IMR-90 (cell line): ENCODE results near the gene GYPE. TPM values are rescaled to one million over a fixed set of nuclear protein-coding genes. Genes with fewer than 3 reads are reported as not detected.
"Not testable (repeated sequence)": the region's sequence is repeated elsewhere in the genome, so short reads cannot be mapped to it uniquely, and the experiment has no call there.

Experiments
- ATAC-seq: fragments of 200-7000 bp; cut with Tn5 transposase; 2 replicates; pipeline ENCODE4 v1.9.1; 2020; ENCODE audit warnings: low read depth, mild to moderate bottlenecking, moderate library complexity
- BruUV-seq: library from RNA; stranded (reverse); fragments of 400-500 nt; replicated peaks from 2 replicates; lab custom pipeline; 2021; lab: Mats Ljungman, UMichigan
- CTCF ChIA-PET: fragments of 300-600 bp; formaldehyde crosslinking; extraction: SDS; loops from one replicate; lab custom pipeline; 2021; ENCODE audit warnings: antibody characterized with exemption; lab: Yijun Ruan, JAX
- POLR2A ChIA-PET: fragments of 300-600 bp; sonication (Branson Sonifier 250); formaldehyde crosslinking; loops from one replicate; lab custom pipeline; 2022; ENCODE audit warnings: antibody characterized with exemption; ENCODE audit not compliant: unreplicated experiment; lab: Charles Lee
- DNase-seq: peaks from one replicate; pipeline ENCODE4 v3.0.0; 2013
- H2AFZ ChIP-seq: replicated peaks from 2 replicates; pipeline ENCODE3; 2013; ENCODE audit warnings: low read length, mild to moderate bottlenecking; ENCODE audit not compliant: poor library complexity
- H2AK5ac ChIP-seq: 2 replicates; pipeline ENCODE4 v1.6.1; 2013; ENCODE audit warnings: low read depth, low read length, inconsistent platforms
- H2AK9ac ChIP-seq: replicated peaks from 2 replicates; pipeline ENCODE3; 2013; ENCODE audit warnings: mild to moderate bottlenecking, low read depth, low read length, moderate library complexity; ENCODE audit not compliant: poor library complexity
- H2BK120ac ChIP-seq: 2 replicates; pipeline ENCODE4 v1.6.1; 2013; ENCODE audit warnings: low read depth, low read length, inconsistent platforms
- H2BK15ac ChIP-seq: 3 replicates; pipeline ENCODE4 v1.6.1; 2013; ENCODE audit warnings: low read depth, low read length, inconsistent platforms
- H2BK20ac ChIP-seq: 2 replicates; pipeline ENCODE4 v1.6.1; 2013; ENCODE audit warnings: low read depth, mild to moderate bottlenecking, inconsistent platforms, low read length, moderate library complexity
- H2BK5ac ChIP-seq: 2 replicates; pipeline ENCODE4 v1.6.1; 2013; ENCODE audit warnings: mild to moderate bottlenecking, low read depth, low read length, inconsistent platforms; ENCODE audit not compliant: poor library complexity, severe bottlenecking
- H3K14ac ChIP-seq: replicated peaks from 2 replicates; pipeline ENCODE4 v1.6.1; 2013; ENCODE audit warnings: low read depth, low read length, inconsistent platforms
- H3K18ac ChIP-seq: 2 replicates; pipeline ENCODE4 v1.6.1; 2013; ENCODE audit warnings: low read depth, low read length, control low read depth
- H3K23ac ChIP-seq: 2 replicates; pipeline ENCODE4 v1.6.1; 2013; ENCODE audit warnings: low read depth, low read length, inconsistent platforms
- H3K27ac ChIP-seq: 2 replicates; pipeline ENCODE4 v1.5.1; 2013; ENCODE audit warnings: mild to moderate bottlenecking, control low read depth, low read length; ENCODE audit not compliant: insufficient read depth
- H3K27me3 ChIP-seq: 2 replicates; pipeline ENCODE4 v1.6.1; 2013; ENCODE audit warnings: low read length; ENCODE audit not compliant: control insufficient read depth, insufficient read depth
- H3K36me3 ChIP-seq: 2 replicates; pipeline ENCODE4 v1.6.1; 2013; ENCODE audit warnings: low read length, mixed read lengths; ENCODE audit not compliant: control insufficient read depth, insufficient read depth
- H3K4ac ChIP-seq: 2 replicates; pipeline ENCODE4 v1.6.1; 2013; ENCODE audit warnings: low read depth, low read length, inconsistent platforms
- H3K4me1 ChIP-seq: 2 replicates; pipeline ENCODE4 v1.6.1; 2013; ENCODE audit warnings: low read length, mixed read lengths; ENCODE audit not compliant: control insufficient read depth, insufficient read depth
- H3K4me2 ChIP-seq: 2 replicates; pipeline ENCODE4 v1.6.1; 2013; ENCODE audit warnings: low read depth, mild to moderate bottlenecking, control low read depth, low read length, moderate library complexity
- H3K4me3 ChIP-seq: 2 replicates; pipeline ENCODE4 v1.5.1; 2013; ENCODE audit warnings: low read depth, mild to moderate bottlenecking, control low read depth, low read length, moderate library complexity; ENCODE audit not compliant: insufficient read depth
- H3K56ac ChIP-seq: 2 replicates; pipeline ENCODE4 v1.6.1; 2013; ENCODE audit warnings: low read length, inconsistent platforms; ENCODE audit not compliant: insufficient read depth; ENCODE audit errors: extremely low read depth
- H3K79me1 ChIP-seq, 2 experiments: 2 replicates each; pipeline ENCODE4 v1.6.1; 2013; ENCODE audit warnings: low read length in 2 of 2, inconsistent platforms in 1 of 2, low read depth in 1 of 2
- H3K9ac ChIP-seq: 2 replicates; pipeline ENCODE4 v1.6.1; 2013; ENCODE audit warnings: low read depth, low read length, control low read depth
- H3K9me1 ChIP-seq: 2 replicates; pipeline ENCODE4 v1.6.1; 2013; ENCODE audit warnings: low read length, inconsistent platforms; ENCODE audit not compliant: insufficient read depth
- H3K9me3 ChIP-seq: 2 replicates; pipeline ENCODE4 v1.6.1; 2013; ENCODE audit warnings: low read length; ENCODE audit not compliant: control insufficient read depth, insufficient read depth
- H4K20me1 ChIP-seq: 2 replicates; pipeline ENCODE4 v1.6.1; 2013; ENCODE audit warnings: low read length, inconsistent platforms; ENCODE audit not compliant: insufficient read depth
- H4K5ac ChIP-seq: 2 replicates; pipeline ENCODE4 v1.6.1; 2013; ENCODE audit warnings: mild to moderate bottlenecking, low read depth, low read length, control low read depth
- H4K8ac ChIP-seq, 2 experiments: 2 replicates each; pipeline ENCODE4 v1.6.1; 2013; ENCODE audit warnings: low read depth in 2 of 2, low read length in 2 of 2, control low read depth in 1 of 2, inconsistent platforms in 1 of 2
- H4K91ac ChIP-seq: 2 replicates; pipeline ENCODE4 v1.6.1; 2013; ENCODE audit warnings: low read depth, low read length, inconsistent platforms; ENCODE audit not compliant: insufficient read depth
- WGBS, 2 experiments: methylation state at CpG; one replicate each; pipeline versions ENCODE4 v1.1.5 to v1.1.7; 2013; ENCODE audit warnings: missing lambda C conversion rate in 2 of 2; ENCODE audit not compliant: insufficient read length in 1 of 2; ENCODE audit errors: extremely low coverage in 2 of 2; 5-methylcytosine and 5-hydroxymethylcytosine counted together
- dilution Hi-C: fragments of 300-500 bp; cut with HindIII; formaldehyde crosslinking; loops from one replicate; pipeline ENCODE4 v1.14.3; 2018; ENCODE audit warnings: low sequenced_read_pairs; ENCODE audit not compliant: unreplicated experiment
- in situ Hi-C: fragments of 300-500 bp; cut with MboI; formaldehyde crosslinking; loops from 3 replicates; pipeline ENCODE4 v1.14.3; 2019; ENCODE audit warnings: low sequenced_read_pairs, inconsistent platforms, mixed read lengths
- intact Hi-C: fragments of 100-400 bp; cut with micrococcal nuclease; formaldehyde crosslinking; loops from 2 replicates; pipeline ENCODE4 v1.10.0; 2022
- polyA plus RNA-seq, 3 experiments: library from polyadenylated mRNA; depleted of rRNA; stranded (reverse); fragments of >200 nt; gene quantifications; 2 replicates each; pipeline ENCODE4 v1.2.3, GENCODE V29; 2012; ENCODE audit warnings: low replicate concordance in 1 of 3
- total RNA-seq: library from RNA; depleted of rRNA; stranded (reverse); fragments of >200 nt; gene quantifications from 2 replicates; pipeline ENCODE4 v1.2.3, GENCODE V29; 2012

Gene GYPE
- total and polyA plus RNA-seq, 2 of the 4 experiments (the other 2 are of a cell fraction) = 0.36 to 0.54 TPM

GRCh38 chr4:143856017-143856557 is 49.3 kb downstream of the GYPE start:
- in situ Hi-C loops, H2BK120ac ChIP-seq, H3K23ac ChIP-seq, H4K8ac ChIP-seq, H3K56ac ChIP-seq, ATAC-seq, BruUV-seq, H2BK5ac ChIP-seq, H3K79me1 ChIP-seq, DNase-seq, H4K20me1 ChIP-seq, H4K5ac ChIP-seq, H3K9ac ChIP-seq, dilution Hi-C loops, H3K4me2 ChIP-seq, H3K27ac ChIP-seq, H2AFZ ChIP-seq, H3K27me3 ChIP-seq, H3K4ac ChIP-seq, H2BK20ac ChIP-seq, H3K36me3 ChIP-seq, H3K4me1 ChIP-seq, intact Hi-C loops, H4K91ac ChIP-seq, H2BK15ac ChIP-seq, H2AK9ac ChIP-seq, H2AK5ac ChIP-seq, H3K18ac ChIP-seq, H3K4me3 ChIP-seq, H3K9me3 ChIP-seq, CTCF ChIA-PET, POLR2A ChIA-PET, H3K9me1 ChIP-seq, H3K14ac ChIP-seq: not testable (repeated sequence)
- no CpG with 5 or more reads among the region's 6 CpGs for WGBS, 2 experiments

DNA sequence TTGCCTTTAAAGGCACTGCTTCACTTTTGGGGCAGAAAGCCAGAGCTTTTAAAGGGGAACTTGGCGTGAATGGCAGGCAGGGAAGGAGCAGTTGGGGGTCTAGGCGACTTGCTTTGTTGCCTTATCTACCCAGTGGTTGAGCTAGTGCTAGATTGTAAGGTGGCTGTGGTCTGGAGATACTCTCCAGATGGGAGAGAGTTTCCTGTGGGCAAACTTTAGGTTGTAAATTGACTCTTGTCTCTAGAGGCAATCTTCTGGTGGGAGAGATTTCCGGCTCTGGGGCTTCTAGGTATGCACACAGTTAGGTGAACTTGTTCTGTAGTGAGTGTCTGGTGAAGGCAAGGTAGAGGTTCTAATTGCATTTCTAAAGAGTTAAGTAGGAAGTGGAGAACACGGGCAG is 50.7 kb downstream of the GYPE start:
- intact Hi-C loops, H2BK120ac ChIP-seq, H2AFZ ChIP-seq, H3K14ac ChIP-seq, H4K5ac ChIP-seq, H3K4me2 ChIP-seq, H4K91ac ChIP-seq, H3K4ac ChIP-seq, CTCF ChIA-PET, H3K4me3 ChIP-seq, H3K79me1 ChIP-seq, BruUV-seq, H3K9ac ChIP-seq, POLR2A ChIA-PET, in situ Hi-C loops, H3K9me1 ChIP-seq, H3K36me3 ChIP-seq, H2AK9ac ChIP-seq, H2BK5ac ChIP-seq, dilution Hi-C loops, ATAC-seq, H2BK15ac ChIP-seq, H2BK20ac ChIP-seq, DNase-seq, H3K27me3 ChIP-seq, H3K23ac ChIP-seq, H4K20me1 ChIP-seq, H3K56ac ChIP-seq, H3K18ac ChIP-seq, H3K27ac ChIP-seq, H3K4me1 ChIP-seq, H3K9me3 ChIP-seq, H4K8ac ChIP-seq, H2AK5ac ChIP-seq: not testable (repeated sequence)
- WGBS, 2 experiments = no CpG with 5 or more reads among the region's 4 CpGs
